Measurements from ENCODE around the gene NISCH.

Gene NISCH

GRCh38 chr3:52534281-52535183 is 79.1 kb downstream of the NISCH start:
- no peaks in the 10 kb centered on the region for H3K36me3 ChIP-seq (ENCODE audit: insufficient read depth, low read length)
- TF ChIP-seq EZH2phosphoT487 (IDR thresholded peaks at IDR 0.05; ENCODE audit: borderline replicate concordance) (no peak), CTCF (conservative IDR thresholded peaks at IDR 0.05; ENCODE audit: low read length) (no peak)
- H3K4me1 ChIP-seq (ENCODE audit: insufficient read depth, low read length, poor library complexity, severe bottlenecking) = peaks cover 28% of the 10 kb centered on the region
- H3K4me3 ChIP-seq (ENCODE audit: low read length, poor library complexity, severe bottlenecking) = no peak overlapping the region
- 0 out of 2 replicates have a peak overlapping the region, but pooled peaks have one; percentile 22 for H2AFZ ChIP-seq (ENCODE audit: low read length)
- H3K4me2 ChIP-seq (ENCODE audit: low read depth, low read length, poor library complexity, severe bottlenecking) = no peak overlapping the region
- H3K27me3 ChIP-seq (ENCODE audit: insufficient read depth, low read length, poor library complexity, severe bottlenecking) = no peaks in the 10 kb centered on the region
- H4K20me1 ChIP-seq (ENCODE audit: insufficient read depth, low read length, poor library complexity, severe bottlenecking) = peaks cover 21% of the 10 kb centered on the region
- H3K9ac ChIP-seq (ENCODE audit: low read depth, low read length, poor library complexity, severe bottlenecking) = no peak overlapping the region
- peaks cover 29% of the 10 kb centered on the region for H3K79me2 ChIP-seq (ENCODE audit: insufficient read depth, low read length)
- no peaks in the 10 kb centered on the region for H3F3A ChIP-seq (ENCODE audit: low read depth)
- no peaks in the 10 kb centered on the region for H3K9me2 ChIP-seq (replicated peaks; ENCODE audit: low read depth, low read length)
- H3K9me3 ChIP-seq (ENCODE audit: insufficient read depth, low read depth, low read length) = no peaks in the 10 kb centered on the region

- H3K9me2 ChIP-seq (replicated peaks; ENCODE audit: low read depth, low read length) = no peaks in the 10 kb centered on the region
- peak overlapping the region; percentile 86 for H2AFZ ChIP-seq (ENCODE audit: low read length)
- peaks cover 31% of the 10 kb centered on the region for H3K4me1 ChIP-seq (ENCODE audit: insufficient read depth, low read length, poor library complexity, severe bottlenecking)
- H3K36me3 ChIP-seq (ENCODE audit: insufficient read depth, low read length) = no peaks in the 10 kb centered on the region
- H3F3A ChIP-seq (ENCODE audit: low read depth) = no peaks in the 10 kb centered on the region
- H3K79me2 ChIP-seq (ENCODE audit: insufficient read depth, low read length) = peaks cover 29% of the 10 kb centered on the region
- peak overlapping the region; percentile 70 for H3K4me2 ChIP-seq (ENCODE audit: low read depth, low read length, poor library complexity, severe bottlenecking)
- TF ChIP-seq EZH2phosphoT487 (IDR thresholded peaks at IDR 0.05; ENCODE audit: borderline replicate concordance) (no peak), CTCF (conservative IDR thresholded peaks at IDR 0.05; ENCODE audit: low read length) (no peak)
- H3K27me3 ChIP-seq (ENCODE audit: insufficient read depth, low read length, poor library complexity, severe bottlenecking) = no peaks in the 10 kb centered on the region
- H3K9me3 ChIP-seq (ENCODE audit: insufficient read depth, low read depth, low read length) = no peaks in the 10 kb centered on the region
- peak overlapping the region; percentile 27 for H3K9ac ChIP-seq (ENCODE audit: low read depth, low read length, poor library complexity, severe bottlenecking)
- H3K4me3 ChIP-seq (ENCODE audit: low read length, poor library complexity, severe bottlenecking) = peak overlapping the region; percentile 54
- H4K20me1 ChIP-seq (ENCODE audit: insufficient read depth, low read length, poor library complexity, severe bottlenecking) = peaks cover 25% of the 10 kb centered on the region
These were observed 80.2 kb downstream of the NISCH start for GRCh38 chr3:52535411-52536111.

DNA sequence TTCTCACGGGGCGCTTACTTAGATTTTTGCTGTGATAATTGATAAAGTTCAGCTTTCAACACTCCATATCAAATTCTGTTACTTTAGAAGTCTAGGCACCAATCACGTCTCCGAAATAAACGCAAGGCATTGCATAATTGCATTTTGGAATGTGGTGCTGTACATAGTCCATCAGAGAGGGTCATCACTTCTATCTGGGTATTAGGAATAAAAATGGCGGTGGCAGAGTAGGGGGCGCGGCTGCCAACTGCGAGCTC is 80.6 kb downstream of the NISCH start:
- Histone ChIP-seq H3K9me3 (ENCODE audit: insufficient read depth, low read depth, low read length) (no peaks in the 10 kb centered on the region), H3K79me2 (ENCODE audit: insufficient read depth, low read length) (peaks cover 29% of the 10 kb centered on the region), H2AFZ (ENCODE audit: low read length) (peak overlapping the region; percentile 86), H3K36me3 (ENCODE audit: insufficient read depth, low read length) (no peaks in the 10 kb centered on the region), H3K27me3 (ENCODE audit: insufficient read depth, low read length, poor library complexity, severe bottlenecking) (no peaks in the 10 kb centered on the region), H3K9ac (ENCODE audit: low read depth, low read length, poor library complexity, severe bottlenecking) (peak overlapping the region; percentile 27), H4K20me1 (ENCODE audit: insufficient read depth, low read length, poor library complexity, severe bottlenecking) (peaks cover 25% of the 10 kb centered on the region), H3K4me3 (ENCODE audit: low read length, poor library complexity, severe bottlenecking) (peak overlapping the region; percentile 54), H3K4me2 (ENCODE audit: low read depth, low read length, poor library complexity, severe bottlenecking) (peak overlapping the region; percentile 70), H3K4me1 (ENCODE audit: insufficient read depth, low read length, poor library complexity, severe bottlenecking) (peaks cover 31% of the 10 kb centered on the region), H3F3A (ENCODE audit: low read depth) (no peaks in the 10 kb centered on the region), H3K9me2 (replicated peaks; ENCODE audit: low read depth, low read length) (no peaks in the 10 kb centered on the region)
- TF ChIP-seq CTCF (conservative IDR thresholded peaks at IDR 0.05; ENCODE audit: low read length) (no peak), EZH2phosphoT487 (IDR thresholded peaks at IDR 0.05; ENCODE audit: borderline replicate concordance) (no peak)
